ENCODE results near the gene PRUNE2. TPM values are rescaled to one million over a fixed set of nuclear protein-coding genes. Genes with fewer than 3 reads are reported as not detected.

The PRUNE2 gene
- total RNA-seq, 2 experiments from 2014 or later: not detected

GRCh38 chr9:76630916-76631315 is 275.0 kb downstream of the PRUNE2 start:
- TF ChIP-seq CTCF (IDR thresholded peaks at IDR 0.05): no peak
- no peak overlapping the region for H3K27ac Mint-ChIP-seq
- no peaks in the 10 kb centered on the region for H3K9me3 ChIP-seq (ENCODE audit: control insufficient read depth in 1 of 2, insufficient read depth in 1 of 2, low read length in 2 of 2)
- H3K4me3 ChIP-seq (ENCODE audit: low read length): no peak overlapping the region
- no peaks in the 10 kb centered on the region for H3K4me1 ChIP-seq (ENCODE audit: insufficient read depth, low read length)
- ATAC-seq (ENCODE audit: poor library complexity): no peak
- no peaks in the 10 kb centered on the region for H3K27me3 ChIP-seq (ENCODE audit: control insufficient read depth in 1 of 2, insufficient read depth in 2 of 2, low read length in 2 of 2)
- no peak overlapping the region for H3K27ac ChIP-seq (ENCODE audit: low read depth in 1 of 2, low read length in 2 of 2)
- H3K4me1 Mint-ChIP-seq (ENCODE audit: low read depth): peaks cover 4% of the 10 kb centered on the region
- no peaks in the 10 kb centered on the region for H3K36me3 Mint-ChIP-seq (ENCODE audit: low read depth)
- H3K36me3 ChIP-seq (ENCODE audit: insufficient read depth, low read length): no peaks in the 10 kb centered on the region
- H3K4me3 Mint-ChIP-seq: no peak overlapping the region
- DNase-seq: no peak
- ChIA-PET CTCF (no interaction called here), POLR2A (interaction anchor here (0.6 kb wide), 1 partner anchor 11 kb away, joined by 4 read pairs; no protein-coding TSS in a partner anchor)
- no peaks in the 10 kb centered on the region for H3K27me3 Mint-ChIP-seq
- H3K9me3 Mint-ChIP-seq: no peaks in the 10 kb centered on the region
- intact Hi-C loops (cut with DNase I, micrococcal nuclease): no loop called here

- H3K27me3 Mint-ChIP-seq: no peaks in the 10 kb centered on the region
- H3K36me3 ChIP-seq (ENCODE audit: insufficient read depth, low read length): no peaks in the 10 kb centered on the region
- H3K9me3 Mint-ChIP-seq: no peaks in the 10 kb centered on the region
- H3K27me3 ChIP-seq (ENCODE audit: control insufficient read depth in 1 of 2, insufficient read depth in 2 of 2, low read length in 2 of 2): no peaks in the 10 kb centered on the region
- CTCF ChIA-PET: interaction anchor here (0.7 to 1.3 kb wide), 2 partner anchors 11 to 94 kb away, joined by 3 to 5 read pairs; no protein-coding TSS in a partner anchor
- peaks cover 4% of the 10 kb centered on the region for H3K4me1 Mint-ChIP-seq (ENCODE audit: low read depth)
- no peaks in the 10 kb centered on the region for H3K9me3 ChIP-seq (ENCODE audit: control insufficient read depth in 1 of 2, insufficient read depth in 1 of 2, low read length in 2 of 2)
- intact Hi-C loops (cut with DNase I, micrococcal nuclease): no loop called here
- no peak for TF ChIP-seq CTCF (IDR thresholded peaks at IDR 0.05)
- H3K4me1 ChIP-seq (ENCODE audit: insufficient read depth, low read length): no peaks in the 10 kb centered on the region
- H3K36me3 Mint-ChIP-seq (ENCODE audit: low read depth): no peaks in the 10 kb centered on the region
- POLR2A ChIA-PET: interaction anchor here (0.7 kb wide), 1 partner anchor 416 kb away, joined by 3 read pairs; no protein-coding TSS in a partner anchor
- H3K27ac ChIP-seq (ENCODE audit: low read depth in 1 of 2, low read length in 2 of 2): no peak overlapping the region
- DNase-seq: no peak
- H3K4me3 Mint-ChIP-seq: no peak overlapping the region
- no peak overlapping the region for H3K27ac Mint-ChIP-seq
- no peak for ATAC-seq (ENCODE audit: poor library complexity)
- no peak overlapping the region for H3K4me3 ChIP-seq (ENCODE audit: low read length)
These were observed 276.5 kb downstream of the PRUNE2 start for GRCh38 chr9:76629205-76629990.

- Mint-ChIP-seq H3K36me3 (ENCODE audit: low read depth) (no peaks in the 10 kb centered on the region), H3K9me3 (no peaks in the 10 kb centered on the region), H3K27ac (no peak overlapping the region), H3K4me1 (ENCODE audit: low read depth) (peaks cover 4% of the 10 kb centered on the region), H3K4me3 (no peak overlapping the region), H3K27me3 (no peaks in the 10 kb centered on the region)
- no peak for TF ChIP-seq CTCF (IDR thresholded peaks at IDR 0.05)
- DNase-seq: no peak
- ATAC-seq (ENCODE audit: poor library complexity): no peak
- Histone ChIP-seq H3K4me1 (ENCODE audit: insufficient read depth, low read length) (no peaks in the 10 kb centered on the region), H3K9me3 (ENCODE audit: control insufficient read depth in 1 of 2, insufficient read depth in 1 of 2, low read length in 2 of 2) (no peaks in the 10 kb centered on the region), H3K4me3 (ENCODE audit: low read length) (no peak overlapping the region), H3K36me3 (ENCODE audit: insufficient read depth, low read length) (no peaks in the 10 kb centered on the region), H3K27me3 (ENCODE audit: control insufficient read depth in 1 of 2, insufficient read depth in 2 of 2, low read length in 2 of 2) (no peaks in the 10 kb centered on the region), H3K27ac (ENCODE audit: low read depth in 1 of 2, low read length in 2 of 2) (no peak overlapping the region)
- ChIA-PET CTCF (interaction anchor here (1.3 kb wide), 1 partner anchor 10 kb away, joined by 5 read pairs; no protein-coding TSS in a partner anchor), POLR2A (no interaction called here)
- intact Hi-C loops (cut with DNase I, micrococcal nuclease): no loop called here
These were observed 277.8 kb downstream of the PRUNE2 start for GRCh38 chr9:76628155-76628554.
